MCF 10A (cell line): ENCODE measurements around the gene TMEM184A. TPM values are rescaled to one million over a fixed set of nuclear protein-coding genes. Genes with fewer than 3 reads are reported as not detected.

Experiments
- BruUV-seq: library from RNA; stranded (reverse); fragments of 400-500 nt; replicated peaks from 2 replicates; lab custom pipeline; 2021; lab: Mats Ljungman, UMichigan
- CTCF ChIA-PET: fragments of 300-600 bp; sonication (Branson Sonifier 250); formaldehyde crosslinking; extraction: SDS; loops from one replicate; lab custom pipeline; 2021; ENCODE audit warnings: antibody characterized with exemption, inconsistent platforms; lab: Yijun Ruan, JAX
- POLR2A ChIA-PET: fragments of 300-600, 350-650 bp; sonication (Branson Sonifier 250); formaldehyde crosslinking; extraction: SDS; loops from one replicate; lab custom pipeline; 2020; ENCODE audit warnings: antibody characterized with exemption, inconsistent platforms; lab: Yijun Ruan, JAX
- DNase-seq: peaks from one replicate; pipeline ENCODE4 v3.0.0-alpha.2; 2018; ENCODE audit not compliant: unreplicated experiment
- H3K27ac Mint-ChIP-seq: one replicate; pipeline ENCODE4 v1.8.0; 2022; ENCODE audit warnings: mild to moderate bottlenecking, low read depth, mixed read lengths; ENCODE audit not compliant: unreplicated experiment
- H3K27me3 Mint-ChIP-seq: one replicate; pipeline ENCODE4 v1.8.0; 2022; ENCODE audit warnings: mixed read lengths; ENCODE audit not compliant: insufficient read depth, unreplicated experiment
- H3K36me3 Mint-ChIP-seq: one replicate; pipeline ENCODE4 v1.8.0; 2022; ENCODE audit warnings: mild to moderate bottlenecking, moderate library complexity, mixed read lengths; ENCODE audit not compliant: insufficient read depth, unreplicated experiment
- H3K4me1 Mint-ChIP-seq: one replicate; pipeline ENCODE4 v1.8.0; 2022; ENCODE audit warnings: mixed read lengths; ENCODE audit not compliant: insufficient read depth, unreplicated experiment
- H3K4me3 Mint-ChIP-seq: one replicate; pipeline ENCODE4 v1.8.0; 2022; ENCODE audit warnings: mild to moderate bottlenecking, moderate library complexity, mixed read lengths; ENCODE audit not compliant: unreplicated experiment
- H3K9me3 Mint-ChIP-seq: one replicate; pipeline ENCODE4 v1.8.0; 2022; ENCODE audit warnings: mixed read lengths; ENCODE audit not compliant: unreplicated experiment
- intact Hi-C: fragments of 100-400 bp; cut with micrococcal nuclease; formaldehyde crosslinking; loops from 2 replicates; pipeline ENCODE4 v1.14.1; 2022
- total RNA-seq: library from RNA; stranded (reverse); gene quantifications from 2 replicates; pipeline ENCODE4 v1.2.3, GENCODE V29; 2022
- TF ChIP-seq, protein P1 (sequence below): fragments of 200-600 bp; IDR thresholded peaks from one replicate; pipeline ENCODE4 v1.8.0; 2022; ENCODE audit warnings: antibody characterized with exemption, mild to moderate bottlenecking; ENCODE audit not compliant: unreplicated experiment

TMEM184A gene
- total RNA-seq, 1 experiment from 2014 or later: 14.2 TPM

DNA sequence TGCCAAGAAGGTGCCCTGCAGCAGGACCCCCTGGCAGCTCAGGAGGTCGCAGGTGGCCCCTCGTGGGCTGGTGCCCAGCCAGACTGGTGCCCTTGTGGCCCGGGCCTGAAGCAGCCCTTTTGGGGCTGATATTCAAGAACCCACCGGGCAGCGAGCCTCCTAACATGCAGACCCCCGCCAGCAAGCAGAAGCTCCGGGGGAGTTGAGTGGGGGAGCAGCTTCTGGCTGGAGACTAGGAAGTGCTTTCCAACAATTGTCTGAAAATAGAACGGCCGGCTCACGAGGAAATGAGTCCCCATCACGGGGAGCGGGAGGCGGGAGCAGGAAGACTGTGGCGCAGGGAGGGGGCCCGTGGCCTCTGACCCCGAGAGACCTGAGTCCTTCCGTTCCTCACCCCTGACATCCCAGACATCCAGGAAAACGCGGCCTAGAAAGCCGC, 42.3 kb downstream of the TMEM184A start:
- Mint-ChIP-seq H3K4me3 (no peak overlapping the region), H3K27ac (no peak overlapping the region), H3K36me3 (no peaks in the 10 kb centered on the region), H3K4me1 (no peaks in the 10 kb centered on the region), H3K9me3 (no peaks in the 10 kb centered on the region), H3K27me3 (no peaks in the 10 kb centered on the region)
- no peak for DNase-seq
- TF ChIP-seq, protein P1, sequence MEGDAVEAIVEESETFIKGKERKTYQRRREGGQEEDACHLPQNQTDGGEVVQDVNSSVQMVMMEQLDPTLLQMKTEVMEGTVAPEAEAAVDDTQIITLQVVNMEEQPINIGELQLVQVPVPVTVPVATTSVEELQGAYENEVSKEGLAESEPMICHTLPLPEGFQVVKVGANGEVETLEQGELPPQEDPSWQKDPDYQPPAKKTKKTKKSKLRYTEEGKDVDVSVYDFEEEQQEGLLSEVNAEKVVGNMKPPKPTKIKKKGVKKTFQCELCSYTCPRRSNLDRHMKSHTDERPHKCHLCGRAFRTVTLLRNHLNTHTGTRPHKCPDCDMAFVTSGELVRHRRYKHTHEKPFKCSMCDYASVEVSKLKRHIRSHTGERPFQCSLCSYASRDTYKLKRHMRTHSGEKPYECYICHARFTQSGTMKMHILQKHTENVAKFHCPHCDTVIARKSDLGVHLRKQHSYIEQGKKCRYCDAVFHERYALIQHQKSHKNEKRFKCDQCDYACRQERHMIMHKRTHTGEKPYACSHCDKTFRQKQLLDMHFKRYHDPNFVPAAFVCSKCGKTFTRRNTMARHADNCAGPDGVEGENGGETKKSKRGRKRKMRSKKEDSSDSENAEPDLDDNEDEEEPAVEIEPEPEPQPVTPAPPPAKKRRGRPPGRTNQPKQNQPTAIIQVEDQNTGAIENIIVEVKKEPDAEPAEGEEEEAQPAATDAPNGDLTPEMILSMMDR: no peak
- CTCF ChIA-PET: interaction anchor here (1.4 kb wide), 1 partner anchor 9 kb away, joined by 8 read pairs; no protein-coding TSS in a partner anchor
- BruUV-seq: no TSS peak
- POLR2A ChIA-PET: interaction anchor here (0.6 to 2.0 kb wide), 11 partner anchors 9 to 46 kb away, joined by 3 to 23 read pairs (median 4); partner anchors contain the start of genes INTS1, MAFK and TMEM184A
- intact Hi-C loops: no loop called here

DNA sequence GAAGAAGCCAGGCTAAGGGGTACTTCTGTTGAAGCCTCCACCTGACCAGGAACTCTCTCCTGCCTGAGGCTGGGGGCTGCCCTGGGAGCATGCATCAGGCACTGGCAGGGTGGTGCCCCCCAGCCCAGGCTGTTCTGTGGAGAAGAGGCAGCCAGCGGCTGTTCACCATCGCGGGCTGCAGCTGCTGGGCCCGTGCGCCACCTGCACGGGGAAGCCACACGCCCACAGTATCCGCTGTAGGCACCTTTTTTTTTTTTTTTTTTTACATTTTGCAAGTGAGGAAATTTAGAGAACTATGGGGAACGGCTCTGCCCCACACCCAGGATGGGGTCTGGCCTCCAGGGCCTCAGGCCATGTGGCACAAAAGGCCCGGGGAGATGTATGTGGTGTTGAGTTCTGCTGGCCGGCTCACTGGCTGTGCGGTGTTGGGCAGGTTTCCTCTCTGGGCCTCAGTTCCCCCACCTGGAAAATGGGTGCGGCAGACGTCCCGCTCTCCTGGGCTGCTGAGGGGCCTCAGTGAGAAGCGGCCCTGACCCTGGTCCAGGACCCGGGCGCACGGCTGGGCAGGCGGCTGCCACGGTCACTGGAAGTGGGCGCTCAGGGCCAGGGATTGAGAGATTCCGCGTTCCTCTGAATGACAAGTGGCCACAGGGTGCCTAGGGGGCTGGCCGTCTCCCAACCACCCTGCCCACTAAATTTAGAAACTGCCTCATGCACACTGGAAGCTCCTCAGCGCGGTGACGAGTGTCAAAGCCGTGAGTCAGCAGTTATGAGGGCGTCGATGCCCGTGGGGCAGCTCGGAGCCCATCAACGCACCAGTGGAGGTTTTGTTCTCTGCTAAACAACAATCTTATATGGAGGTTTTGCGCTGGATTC, 43.0 kb downstream of the TMEM184A start:
- Mint-ChIP-seq H3K27ac (peak overlapping the region; percentile 27), H3K27me3 (no peaks in the 10 kb centered on the region), H3K9me3 (no peaks in the 10 kb centered on the region), H3K36me3 (no peaks in the 10 kb centered on the region), H3K4me1 (no peaks in the 10 kb centered on the region), H3K4me3 (peak overlapping the region; percentile 35)
- POLR2A ChIA-PET: interaction anchor here (0.6 to 2.0 kb wide), 12 partner anchors 9 to 47 kb away, joined by 3 to 23 read pairs (median 4); partner anchors contain the start of genes INTS1, MAFK and TMEM184A
- TF ChIP-seq, protein P1: no peak
- CTCF ChIA-PET: interaction anchor here (1.4 kb wide), 1 partner anchor 8 kb away, joined by 8 read pairs; no protein-coding TSS in a partner anchor
- BruUV-seq: no TSS peak
- intact Hi-C loops: no loop called here
- DNase-seq: peak; percentile 95

- POLR2A ChIA-PET: interaction anchor here (0.7 to 1.8 kb wide), 2 partner anchors 13 to 702 kb away, joined by 3 to 7 read pairs; no protein-coding TSS in a partner anchor
- TF ChIP-seq, protein P1: no peak
- Mint-ChIP-seq H3K4me3 (no peak overlapping the region), H3K9me3 (no peaks in the 10 kb centered on the region), H3K36me3 (peaks cover 2% of the 10 kb centered on the region), H3K27ac (no peak overlapping the region), H3K4me1 (peaks cover 4% of the 10 kb centered on the region), H3K27me3 (no peaks in the 10 kb centered on the region)
- intact Hi-C loops: no loop called here
- no TSS peak for BruUV-seq
- CTCF ChIA-PET: interaction anchor here (0.6 kb wide), 1 partner anchor 36 kb away, joined by 5 read pairs; no protein-coding TSS in a partner anchor
- DNase-seq: no peak
Observed at GRCh38 chr7:1511444-1512422, 44.3 kb downstream of the TMEM184A start.
